Smooth muscle cell (in vitro differentiated cells): ENCODE data around the gene DLG2. TPM values are rescaled to one million over a fixed set of nuclear protein-coding genes. Genes with fewer than 3 reads are reported as not detected.

Experiments
- DNase-seq: peaks from one replicate; lab custom pipeline; 2025; ENCODE audit not compliant: unreplicated experiment; lab: John Stamatoyannopoulos, UW
- H2AFZ ChIP-seq: fragments of 200-600 bp; sonication (generic); 2 replicates; pipeline ENCODE4 v1.6.0; 2016; ENCODE audit warnings: antibody characterized with exemption, low read depth, mild to moderate bottlenecking
- H3F3A ChIP-seq: fragments of 200-600 bp; sonication (generic); 2 replicates; pipeline ENCODE4 v1.6.0; 2017; ENCODE audit warnings: antibody characterized with exemption, low read depth
- H3K27ac ChIP-seq: fragments of 200-600 bp; sonication (generic); 2 replicates; pipeline ENCODE4 v1.5.1; 2016; ENCODE audit warnings: low read depth, mild to moderate bottlenecking
- H3K27me3 ChIP-seq: fragments of 200-600 bp; sonication (generic); 2 replicates; pipeline ENCODE4 v1.6.1; 2016; ENCODE audit warnings: low read depth, mild to moderate bottlenecking
- H3K36me3 ChIP-seq: fragments of 200-600 bp; sonication (generic); 2 replicates; pipeline ENCODE4 v1.5.1; 2016; ENCODE audit warnings: low read depth
- H3K4me1 ChIP-seq: fragments of 200-600 bp; sonication (generic); 2 replicates; pipeline ENCODE4 v1.5.1; 2016; ENCODE audit warnings: low read depth
- H3K4me2 ChIP-seq: fragments of 200-600 bp; sonication (generic); 2 replicates; pipeline ENCODE4 v1.6.0; 2016; ENCODE audit warnings: mild to moderate bottlenecking
- H3K4me3 ChIP-seq: fragments of 200-600 bp; sonication (generic); 2 replicates; pipeline ENCODE4 v1.5.1; 2016; ENCODE audit warnings: mild to moderate bottlenecking
- H3K79me2 ChIP-seq: fragments of 200-600 bp; sonication (generic); 2 replicates; pipeline ENCODE4 v1.6.0; 2016; ENCODE audit warnings: low read depth, mild to moderate bottlenecking
- H3K9ac ChIP-seq: fragments of 200-600 bp; sonication (generic); 2 replicates; pipeline ENCODE4 v1.6.0; 2016; ENCODE audit warnings: low read depth
- H3K9me3 ChIP-seq: fragments of 200-600 bp; sonication (generic); replicated peaks from 2 replicates; pipeline ENCODE4 v1.5.1; 2016; ENCODE audit warnings: low read depth
- H4K20me1 ChIP-seq: fragments of 200-600 bp; sonication (generic); 2 replicates; pipeline ENCODE4 v1.6.0; 2016; ENCODE audit warnings: low read depth
- WGBS: methylation state at CpG from one replicate; pipeline ENCODE4 v1.1.7; 2016; ENCODE audit warnings: low lambda C conversion rate; 5-methylcytosine and 5-hydroxymethylcytosine counted together
- polyA plus RNA-seq: library from polyadenylated mRNA; unstranded; fragments of >200 nt; fragmentation: Nextera tagmentation; extraction: Ambion mirVana; gene quantifications from 2 replicates; pipeline ENCODE4 v1.2.1, GENCODE V29; 2016
- total RNA-seq: library from RNA; depleted of rRNA; stranded (reverse); fragments of >200 nt; gene quantifications from 2 replicates; pipeline ENCODE4 v1.2.3, GENCODE V29; 2014
- TF ChIP-seq, protein P1 (sequence below): fragments of 200-600 bp; sonication (generic); IDR thresholded peaks from 2 replicates; pipeline ENCODE4 v1.5.1; 2017; ENCODE audit warnings: borderline replicate concordance, mild to moderate bottlenecking, antibody characterized with exemption; ENCODE audit not compliant: insufficient read depth, poor library complexity, severe bottlenecking

DLG2 gene
- total and polyA plus RNA-seq, 2 experiments from 2014 or later, result 0.74 to 1.1 TPM

DNA sequence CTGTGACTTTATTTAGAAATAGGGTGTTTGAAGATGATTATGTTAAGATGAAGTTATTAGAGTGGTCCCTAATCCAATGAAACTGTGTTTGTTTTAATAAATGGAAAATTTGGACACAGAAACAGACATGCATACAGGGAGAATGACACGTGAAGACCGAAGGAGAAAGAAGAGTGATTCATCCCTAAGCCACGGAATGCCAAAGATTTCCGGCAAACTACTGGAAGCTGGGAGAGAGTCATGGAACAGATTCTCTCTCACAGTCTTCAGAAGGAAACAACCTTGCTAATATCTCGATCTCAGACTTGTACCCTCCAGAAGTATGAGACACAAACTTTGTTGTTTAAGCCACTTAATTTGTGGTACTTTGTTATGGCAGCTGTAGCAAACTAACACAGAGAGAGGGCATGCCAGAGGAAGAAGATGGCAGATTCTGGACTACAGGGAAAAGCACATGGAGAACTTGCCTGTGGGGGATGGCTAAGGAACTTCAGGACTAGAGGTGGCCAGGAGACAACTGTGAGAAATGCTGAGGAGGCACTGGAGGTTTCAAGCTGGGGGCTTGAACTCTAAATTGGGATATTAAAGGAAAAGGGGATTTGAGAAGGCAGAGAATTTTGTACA is 1607.5 kb downstream of the DLG2 start:
- Histone ChIP-seq H3K4me3 (no peak overlapping the region), H3K9me3 (no peaks in the 10 kb centered on the region)
- no peak for DNase-seq

DNA sequence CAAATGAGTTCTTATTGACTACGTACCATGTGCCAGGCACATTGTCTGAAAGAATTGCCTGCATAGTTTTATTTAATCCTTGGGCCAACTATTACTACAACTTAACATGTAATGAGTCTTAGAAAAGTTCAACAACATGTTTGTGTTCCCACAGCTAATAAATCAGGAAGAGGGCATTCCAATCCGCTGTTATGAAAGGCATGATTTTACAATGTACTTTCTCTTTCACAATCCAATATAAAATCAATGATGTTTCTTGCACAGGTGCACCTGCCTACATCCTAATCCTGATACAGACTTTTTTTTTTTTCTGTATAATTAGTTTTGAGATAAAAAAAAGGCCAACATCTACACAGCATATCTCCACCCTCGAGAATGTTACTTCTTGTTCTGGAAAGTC is 1612.6 kb downstream of the DLG2 start:
- H4K20me1 ChIP-seq, result no peaks in the 10 kb centered on the region
- H3K79me2 ChIP-seq, result no peaks in the 10 kb centered on the region
- no peak overlapping the region for H3K4me2 ChIP-seq
- H3K9me3 ChIP-seq, result no peaks in the 10 kb centered on the region
- no peaks in the 10 kb centered on the region for H3K36me3 ChIP-seq
- 90% methylated on average over 3 of the region's 3 CpGs for WGBS
- H3K9ac ChIP-seq, result no peak overlapping the region
- peaks cover 4% of the 10 kb centered on the region for H3K4me1 ChIP-seq
- TF ChIP-seq, protein P1, sequence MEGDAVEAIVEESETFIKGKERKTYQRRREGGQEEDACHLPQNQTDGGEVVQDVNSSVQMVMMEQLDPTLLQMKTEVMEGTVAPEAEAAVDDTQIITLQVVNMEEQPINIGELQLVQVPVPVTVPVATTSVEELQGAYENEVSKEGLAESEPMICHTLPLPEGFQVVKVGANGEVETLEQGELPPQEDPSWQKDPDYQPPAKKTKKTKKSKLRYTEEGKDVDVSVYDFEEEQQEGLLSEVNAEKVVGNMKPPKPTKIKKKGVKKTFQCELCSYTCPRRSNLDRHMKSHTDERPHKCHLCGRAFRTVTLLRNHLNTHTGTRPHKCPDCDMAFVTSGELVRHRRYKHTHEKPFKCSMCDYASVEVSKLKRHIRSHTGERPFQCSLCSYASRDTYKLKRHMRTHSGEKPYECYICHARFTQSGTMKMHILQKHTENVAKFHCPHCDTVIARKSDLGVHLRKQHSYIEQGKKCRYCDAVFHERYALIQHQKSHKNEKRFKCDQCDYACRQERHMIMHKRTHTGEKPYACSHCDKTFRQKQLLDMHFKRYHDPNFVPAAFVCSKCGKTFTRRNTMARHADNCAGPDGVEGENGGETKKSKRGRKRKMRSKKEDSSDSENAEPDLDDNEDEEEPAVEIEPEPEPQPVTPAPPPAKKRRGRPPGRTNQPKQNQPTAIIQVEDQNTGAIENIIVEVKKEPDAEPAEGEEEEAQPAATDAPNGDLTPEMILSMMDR, result no peak
- no peaks in the 10 kb centered on the region for H3K27me3 ChIP-seq
- DNase-seq, result no peak
- H3K27ac ChIP-seq, result no peak overlapping the region
- no peaks in the 10 kb centered on the region for H3F3A ChIP-seq
- H2AFZ ChIP-seq, result no peak overlapping the region
- H3K4me3 ChIP-seq, result no peak overlapping the region

More for the DNA sequence above, 1607.5 kb downstream of the DLG2 start:
- TF ChIP-seq, protein P1, result no peak
- Histone ChIP-seq H3K9ac (peak overlapping the region; percentile 61), H3F3A (no peaks in the 10 kb centered on the region), H3K27me3 (no peaks in the 10 kb centered on the region), H3K79me2 (no peaks in the 10 kb centered on the region), H3K36me3 (no peaks in the 10 kb centered on the region), H3K4me1 (peaks cover 30% of the 10 kb centered on the region), H4K20me1 (no peaks in the 10 kb centered on the region), H3K27ac (peak overlapping the region; percentile 90), H2AFZ (peak overlapping the region; percentile 81), H3K4me2 (peak overlapping the region; percentile 82)
- WGBS, result 12% methylated on average over 5 of the region's 5 CpGs

DNA sequence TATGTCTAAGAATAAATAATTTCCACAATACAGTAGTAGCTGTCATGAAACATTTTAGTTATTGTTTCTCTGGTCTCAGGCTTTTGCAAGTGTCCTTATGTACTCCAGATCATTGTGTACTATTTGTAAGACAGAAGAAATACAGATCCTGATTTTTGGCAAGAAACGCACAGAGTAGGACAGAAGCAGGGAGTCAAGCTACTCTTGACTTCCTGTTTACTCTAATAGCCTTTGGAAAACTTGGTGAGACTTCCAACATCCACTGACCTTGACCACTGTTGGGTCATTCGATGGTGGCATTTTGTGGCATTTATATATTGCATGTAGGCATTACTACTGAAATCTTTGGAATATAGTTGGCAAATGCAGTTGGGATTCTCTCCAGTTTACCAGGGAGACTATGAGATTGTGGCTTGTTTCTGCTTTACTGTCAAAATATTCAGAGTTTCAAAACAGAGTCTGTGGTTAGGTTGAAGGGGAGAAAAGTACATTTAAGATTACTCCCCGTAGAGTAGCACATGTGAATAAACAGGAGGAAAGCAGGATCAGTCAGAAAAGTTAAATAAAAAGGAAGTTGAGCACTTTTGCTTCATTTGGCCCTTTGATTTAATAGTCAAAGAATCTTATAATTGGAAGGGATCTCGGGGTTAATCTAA is 1614.8 kb downstream of the DLG2 start:
- 88% methylated on average over 4 of the region's 4 CpGs for WGBS
- Histone ChIP-seq H2AFZ (no peak overlapping the region), H4K20me1 (no peaks in the 10 kb centered on the region), H3K79me2 (no peaks in the 10 kb centered on the region), H3K4me1 (no peaks in the 10 kb centered on the region), H3K27me3 (no peaks in the 10 kb centered on the region), H3K27ac (no peak overlapping the region), H3K9me3 (no peaks in the 10 kb centered on the region), H3K4me3 (no peak overlapping the region), H3K36me3 (no peaks in the 10 kb centered on the region), H3K4me2 (no peak overlapping the region), H3K9ac (no peak overlapping the region), H3F3A (no peaks in the 10 kb centered on the region)
- TF ChIP-seq, protein P1, result no peak
- no peak for DNase-seq

DNA sequence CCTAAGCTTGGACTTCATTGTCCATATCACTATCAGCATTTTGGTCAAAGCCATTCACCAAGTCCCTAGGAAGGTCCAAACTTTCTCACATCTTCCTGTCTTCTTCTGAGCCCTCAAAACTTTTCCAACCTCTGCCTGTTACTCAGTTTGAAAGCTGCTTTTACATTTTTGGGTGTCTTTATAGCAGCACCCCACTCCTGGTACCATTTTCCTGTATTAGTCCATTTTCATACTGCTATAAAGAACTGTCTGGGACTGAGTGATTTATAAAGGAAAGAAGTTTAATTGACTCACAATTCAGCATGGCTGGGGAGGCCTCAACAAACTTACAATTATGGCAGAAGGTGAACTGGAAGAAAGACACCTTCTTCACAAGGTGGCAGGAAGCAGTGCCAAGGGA is 1624.0 kb downstream of the DLG2 start:
- Histone ChIP-seq H3K27me3 (no peaks in the 10 kb centered on the region), H3K9me3 (peaks cover 15% of the 10 kb centered on the region), H3K4me3 (no peak overlapping the region), H2AFZ (no peak overlapping the region), H3K36me3 (no peaks in the 10 kb centered on the region), H3K4me2 (no peak overlapping the region), H4K20me1 (no peaks in the 10 kb centered on the region), H3K4me1 (no peaks in the 10 kb centered on the region), H3K27ac (no peak overlapping the region), H3K79me2 (no peaks in the 10 kb centered on the region), H3F3A (no peaks in the 10 kb centered on the region), H3K9ac (no peak overlapping the region)
- DNase-seq, result no peak
- TF ChIP-seq, protein P1, result no peak
